OCI-LY3 (cell line): ENCODE results near the gene SAMD5.

Experiments used
- H2AFZ ChIP-seq: fragments of 200-600, 300-600 bp; shearing (Covaris generic); 2 replicates; pipeline ENCODE4 v1.6.0; 2014; ENCODE audit warnings: antibody characterized with exemption, low read depth, low read length
- H3K27ac ChIP-seq: fragments of 200-600, 300-600 bp; sonication (generic); 2 replicates; pipeline ENCODE4 v1.5.1; 2014; ENCODE audit warnings: mild to moderate bottlenecking, low read length, moderate library complexity, mixed read lengths
- H3K27me3 ChIP-seq: fragments of 200-600, 300-600 bp; sonication (generic); 2 replicates; pipeline ENCODE4 v1.6.1; 2014; ENCODE audit warnings: low read depth, low read length, mixed read lengths
- H3K36me3 ChIP-seq: fragments of 200-600, 300-600 bp; sonication (generic); replicated peaks from 2 replicates; pipeline ENCODE3; 2014; ENCODE audit warnings: low read depth, low read length, mixed read lengths
- H3K4me1 ChIP-seq: fragments of 300-600, 200-600 bp; sonication (generic); 2 replicates; pipeline ENCODE4 v1.6.1; 2014; ENCODE audit warnings: low read length, mixed read lengths
- H3K4me2 ChIP-seq: fragments of 200-600, 300-600 bp; sonication (generic); 2 replicates; pipeline ENCODE4 v1.6.1; 2014; ENCODE audit warnings: low read length, mixed read lengths
- H3K4me3 ChIP-seq: fragments of 300-600, 200-600 bp; sonication (generic); 2 replicates; pipeline ENCODE4 v1.5.1; 2014; ENCODE audit warnings: antibody characterized with exemption, mild to moderate bottlenecking, low read length, moderate library complexity
- H3K79me2 ChIP-seq: fragments of 300-600, 200-600 bp; shearing (Covaris generic); 2 replicates; pipeline ENCODE4 v1.6.1; 2014; ENCODE audit warnings: mild to moderate bottlenecking, low read length, mixed read lengths
- H3K9ac ChIP-seq: fragments of 300-600, 200-600 bp; shearing (Covaris generic); 2 replicates; pipeline ENCODE4 v1.6.0; 2014; ENCODE audit warnings: mild to moderate bottlenecking, low read length, moderate library complexity
- H3K9me3 ChIP-seq: fragments of 200-600, 300-600 bp; shearing (Covaris generic); 2 replicates; pipeline ENCODE4 v1.6.1; 2014; ENCODE audit warnings: low read length, mixed read lengths; ENCODE audit not compliant: insufficient read depth
- H4K20me1 ChIP-seq: fragments of 200-600, 300-600 bp; sonication (generic); 2 replicates; pipeline ENCODE4 v1.6.1; 2016; ENCODE audit warnings: low read length, mixed read lengths; ENCODE audit not compliant: insufficient read depth
- CTCF ChIP-seq: fragments of 200-600, 300-600 bp; sonication (generic); IDR thresholded peaks from 2 replicates; pipeline ENCODE4 v1.5.1; 2014; ENCODE audit warnings: antibody characterized with exemption, low read length, low read depth
- EZH2phosphoT487 ChIP-seq: fragments of 200-600 bp; shearing (Covaris generic); IDR thresholded peaks from 2 replicates; pipeline ENCODE4 v1.6.1; 2018; ENCODE audit warnings: antibody characterized with exemption, mixed run types, low read depth

SAMD5 gene

GRCh38 chr6:147544420-147544819, 35.9 kb downstream of the SAMD5 start:
- Histone ChIP-seq H3K27ac (no peak overlapping the region), H3K36me3 (no peaks in the 10 kb centered on the region)
- TF ChIP-seq EZH2phosphoT487 (no peak), CTCF (no peak)

GRCh38 chr6:147546501-147547368, 38.2 kb downstream of the SAMD5 start:
- Histone ChIP-seq H3K4me1 (no peaks in the 10 kb centered on the region), H3K9ac (no peak overlapping the region), H3K79me2 (no peaks in the 10 kb centered on the region), H3K27ac (no peak overlapping the region), H4K20me1 (no peaks in the 10 kb centered on the region), H3K4me3 (no peak overlapping the region), H3K9me3 (no peaks in the 10 kb centered on the region), H3K27me3 (no peaks in the 10 kb centered on the region), H3K36me3 (no peaks in the 10 kb centered on the region), H2AFZ (no peak overlapping the region), H3K4me2 (no peak overlapping the region)
- TF ChIP-seq EZH2phosphoT487 = no peak
- no peak for TF ChIP-seq CTCF

More at GRCh38 chr6:147544420-147544819, 35.9 kb downstream of the SAMD5 start:
- Histone ChIP-seq H3K4me3 (no peak overlapping the region), H2AFZ (no peak overlapping the region), H3K4me2 (no peak overlapping the region), H3K79me2 (no peaks in the 10 kb centered on the region), H3K4me1 (no peaks in the 10 kb centered on the region), H3K27me3 (no peaks in the 10 kb centered on the region), H4K20me1 (no peaks in the 10 kb centered on the region), H3K9ac (no peak overlapping the region), H3K9me3 (no peaks in the 10 kb centered on the region)

- no peak for TF ChIP-seq CTCF
- TF ChIP-seq EZH2phosphoT487 = no peak
- no peak overlapping the region for H3K27ac ChIP-seq
- no peak overlapping the region for H3K4me2 ChIP-seq
Measured at GRCh38 chr6:147547369-147547902, 38.9 kb downstream of the SAMD5 start.

GRCh38 chr6:147548921-147549475, 40.5 kb downstream of the SAMD5 start:
- Histone ChIP-seq H3K36me3 (no peaks in the 10 kb centered on the region), H3K4me1 (no peaks in the 10 kb centered on the region), H3K9ac (no peak overlapping the region), H3K9me3 (no peaks in the 10 kb centered on the region), H3K27me3 (no peaks in the 10 kb centered on the region), H2AFZ (no peak overlapping the region), H3K27ac (no peak overlapping the region), H3K4me3 (no peak overlapping the region), H3K79me2 (no peaks in the 10 kb centered on the region), H3K4me2 (no peak overlapping the region), H4K20me1 (no peaks in the 10 kb centered on the region)
- TF ChIP-seq EZH2phosphoT487 = no peak
- TF ChIP-seq CTCF = no peak

More at GRCh38 chr6:147547369-147547902, 38.9 kb downstream of the SAMD5 start:
- no peak overlapping the region for H2AFZ ChIP-seq
- H3K27me3 ChIP-seq = no peaks in the 10 kb centered on the region
- H3K79me2 ChIP-seq = no peaks in the 10 kb centered on the region
- no peaks in the 10 kb centered on the region for H3K9me3 ChIP-seq
- H3K9ac ChIP-seq = no peak overlapping the region
- no peak overlapping the region for H3K4me3 ChIP-seq
- no peaks in the 10 kb centered on the region for H3K36me3 ChIP-seq
- H4K20me1 ChIP-seq = no peaks in the 10 kb centered on the region
- no peaks in the 10 kb centered on the region for H3K4me1 ChIP-seq
